Neural progenitor cell (in vitro differentiated cells): Measurements from ENCODE around the gene MYCBP.

ENCODE experiments used
- CTCF ChIP-seq: fragments of 200-600 bp; sonication (generic); IDR thresholded peaks from 2 replicates; pipeline ENCODE4 v1.5.1; 2017; ENCODE audit warnings: antibody characterized with exemption, mild to moderate bottlenecking
- EZH2 ChIP-seq: fragments of 200-600 bp; sonication (generic); IDR thresholded peaks from 2 replicates; pipeline ENCODE4 v1.6.1; 2017; ENCODE audit warnings: antibody characterized with exemption, mild to moderate bottlenecking, moderate library complexity
- EZH2phosphoT487 ChIP-seq: fragments of 200-600 bp; sonication (generic); IDR thresholded peaks from 2 replicates; pipeline ENCODE4 v1.6.1; 2017; ENCODE audit warnings: antibody characterized with exemption

- no peak for TF ChIP-seq CTCF
- TF ChIP-seq EZH2phosphoT487, result no peak
- no peak for TF ChIP-seq EZH2
Observed at GRCh38 chr1:38827318-38827717, 45.8 kb downstream of the MYCBP start.
